Panc1 (cell line): ENCODE results near the gene SNRPD3. TPM values are rescaled to one million over a fixed set of nuclear protein-coding genes. Genes with fewer than 3 reads are reported as not detected.

ENCODE experiments used
- ATAC-seq: fragments of 200-7000 bp; cut with Tn5 transposase; 2 replicates; pipeline ENCODE4 v1.9.1; 2020; ENCODE audit warnings: mild to moderate bottlenecking, moderate library complexity
- BruUV-seq: library from RNA; stranded (reverse); fragments of 400-500 nt; replicated peaks from 2 replicates; lab custom pipeline; 2021; lab: Mats Ljungman, UMichigan
- CTCF ChIA-PET: fragments of 300-600 bp; sonication (Branson Sonifier 250); formaldehyde crosslinking; loops from one replicate; lab custom pipeline; 2022; ENCODE audit warnings: antibody characterized with exemption; lab: Charles Lee
- POLR2A ChIA-PET: fragments of 300-600 bp; sonication (Branson Sonifier 250); formaldehyde crosslinking; loops from one replicate; lab custom pipeline; 2022; ENCODE audit warnings: antibody characterized with exemption; lab: Charles Lee
- DNase-seq: peaks from one replicate; pipeline ENCODE4 v3.0.0-alpha.2; 2010; ENCODE audit warnings: low read depth, low spot score
- H3K27ac ChIP-seq: 2 replicates; pipeline ENCODE4 v1.5.1; 2011; ENCODE audit warnings: mild to moderate bottlenecking, low read length, inconsistent platforms
- H3K27me3 ChIP-seq: fragments of 200-500 bp; sonication (Bioruptor generic); 2 replicates; pipeline ENCODE4 v1.6.0; 2014; ENCODE audit warnings: low read length, inconsistent platforms; ENCODE audit not compliant: control insufficient read depth, insufficient read depth
- H3K36me3 ChIP-seq: fragments of 200-500 bp; sonication (Bioruptor generic); 2 replicates; pipeline ENCODE4 v1.5.1; 2014; ENCODE audit warnings: inconsistent platforms, mild to moderate bottlenecking, low read length, moderate library complexity; ENCODE audit not compliant: control insufficient read depth, insufficient read depth
- H3K4me1 ChIP-seq: 2 replicates; pipeline ENCODE4 v1.5.1; 2011; ENCODE audit warnings: inconsistent platforms, mild to moderate bottlenecking, low read length, moderate library complexity; ENCODE audit not compliant: control insufficient read depth, insufficient read depth
- H3K4me3 ChIP-seq, 2 experiments: 2 replicates each; pipeline ENCODE4 v1.5.1; 2011 to 2012; ENCODE audit warnings: low read depth in 2 of 2, low read length in 2 of 2, mild to moderate bottlenecking in 2 of 2, inconsistent platforms in 1 of 2, moderate library complexity in 1 of 2
- H3K9me3 ChIP-seq: fragments of 200-500 bp; sonication (Bioruptor generic); 2 replicates; pipeline ENCODE4 v1.5.1; 2014; ENCODE audit warnings: low read depth, mild to moderate bottlenecking, inconsistent platforms, low read length, moderate library complexity; ENCODE audit not compliant: control insufficient read depth, insufficient read depth
- CTCF ChIP-seq: fragments of 450-650 bp; IDR thresholded peaks from 2 replicates; pipeline ENCODE4 v1.5.1; 2017; ENCODE audit warnings: mild to moderate bottlenecking
- POLR2AphosphoS5 ChIP-seq: IDR thresholded peaks from 2 replicates; pipeline ENCODE4 v1.6.1; 2012; ENCODE audit warnings: mild to moderate bottlenecking, low read depth, low read length, moderate library complexity
- REST ChIP-seq, 2 experiments: IDR thresholded peaks; 2 replicates each; pipeline ENCODE4 v1.6.1; 2011 to 2012; ENCODE audit warnings: low read depth in 2 of 2, control low read depth in 1 of 2, low read length in 1 of 2, mild to moderate bottlenecking in 1 of 2, moderate library complexity in 1 of 2; ENCODE audit not compliant: insufficient read depth in 1 of 2
- SIN3A ChIP-seq: IDR thresholded peaks from 2 replicates; pipeline ENCODE4 v1.6.1; 2012; ENCODE audit warnings: low read depth, mild to moderate bottlenecking, low read length, moderate library complexity, borderline replicate concordance; ENCODE audit not compliant: insufficient read depth
- TCF7L2 ChIP-seq: IDR thresholded peaks from 2 replicates; pipeline ENCODE4 v1.6.1; 2011; ENCODE audit warnings: mild to moderate bottlenecking, low read depth, low read length, inconsistent platforms
- in situ Hi-C: cut with HindIII; loops from 2 replicates; pipeline ENCODE4 v1.10.0; 2016; ENCODE audit warnings: low sequenced_read_pairs, low pct_unique_long_range_greater_than_20kb
- intact Hi-C: fragments of 100-400 bp; cut with micrococcal nuclease; formaldehyde crosslinking; loops from one replicate; pipeline ENCODE4 v1.10.0; 2022; ENCODE audit not compliant: unreplicated experiment
- total RNA-seq: library from RNA; stranded (reverse); gene quantifications from one replicate; pipeline ENCODE4 v1.2.1, GENCODE V29; 2021; ENCODE audit not compliant: unreplicated experiment

Gene SNRPD3
- total RNA-seq, 1 experiment from 2014 or later = 89.4 TPM

- Histone ChIP-seq H3K4me1 (peaks cover 20% of the 10 kb centered on the region), H3K27ac (peak within 1 kb of the TSS; percentile 95), H3K27me3 (no peaks in the 10 kb centered on the region), H3K9me3 (no peaks in the 10 kb centered on the region), H3K36me3 (peaks cover 20% of the 10 kb centered on the region), H3K4me3 (peak within 1 kb of the TSS; percentile 96 to 97)
- ATAC-seq (peak; percentile 44), DNase-seq (no peak)
- no TSS peak for BruUV-seq
- ChIA-PET POLR2A (no interaction called here), CTCF (no interaction called here)
- in situ Hi-C loops (no loop called here), intact Hi-C loops (no loop called here)
- TF ChIP-seq POLR2AphosphoS5 (no peak), TCF7L2 (no peak), CTCF (no peak), REST (IDR thresholded peaks at IDR 0.05; ENCODE audit: insufficient read depth in 1 of 2, low read depth in 2 of 2, low read length in 1 of 2) (no peak), SIN3A (no peak)
Measured at GRCh38 chr22:24554313-24555164, 1.3 kb upstream of the SNRPD3 start, which contains the start of gene GUCD1. TSS of gene GUCD1 (minus strand) at chr22:24555138. CDS start at chr22:24554991, 147 bp downstream.

GRCh38 chr22:24559471-24559870 lies 3.7 kb downstream of the SNRPD3 start:
- TF ChIP-seq SIN3A (no peak), POLR2AphosphoS5 (no peak), REST (IDR thresholded peaks at IDR 0.05; ENCODE audit: insufficient read depth in 1 of 2, low read depth in 2 of 2, low read length in 1 of 2) (no peak), TCF7L2 (no peak), CTCF (no peak)
- in situ Hi-C loops = no loop called here
- H3K4me1 ChIP-seq = peaks cover 13% of the 10 kb centered on the region
- H3K27ac ChIP-seq = no peak overlapping the region
- ATAC-seq (no peak), DNase-seq (no peak)
- intact Hi-C loops = no loop called here
- POLR2A ChIA-PET = no interaction called here
- H3K9me3 ChIP-seq = no peaks in the 10 kb centered on the region
- BruUV-seq = no TSS peak
- H3K36me3 ChIP-seq = peaks cover 26% of the 10 kb centered on the region
- H3K27me3 ChIP-seq = no peaks in the 10 kb centered on the region
- CTCF ChIA-PET = no interaction called here
- no peak overlapping the region for H3K4me3 ChIP-seq
